Epithelial cell of prostate (primary cell): ENCODE measurements around the gene CAMK2D.
"Not testable (repeated sequence)": the region's sequence is repeated elsewhere in the genome, so short reads cannot be mapped to it uniquely, and the experiment has no call there.

Experiments
- DNase-seq: peaks from one replicate; pipeline ENCODE4 v3.0.0-alpha.2; 2011; ENCODE audit warnings: low read depth, low spot score
- H3K27ac ChIP-seq: fragments of 450-650 bp; 2 replicates; pipeline ENCODE4 v1.5.1; 2017; ENCODE audit warnings: mild to moderate bottlenecking

The CAMK2D gene

GRCh38 chr4:113764720-113765264 lies 3.3 kb upstream of the CAMK2D start:
- DNase-seq, result no peak
- H3K27ac ChIP-seq, result no peak overlapping the region

GRCh38 chr4:113763923-113764322 lies 2.4 kb upstream of the CAMK2D start:
- H3K27ac ChIP-seq, result not testable (repeated sequence)

GRCh38 chr4:113763029-113763285 lies 1.4 kb upstream of the CAMK2D start:
- peak overlapping the region; percentile 99 for H3K27ac ChIP-seq
- no peak for DNase-seq

More at GRCh38 chr4:113763923-113764322, 2.4 kb upstream of the CAMK2D start:
- DNase-seq, result not testable (repeated sequence)

GRCh38 chr4:113762186-113763028 lies 869 bp upstream of the CAMK2D start:
- peak; percentile 98 for DNase-seq
- peak overlapping the region; percentile 99 for H3K27ac ChIP-seq

- DNase-seq, result no peak
- H3K27ac ChIP-seq, result peak overlapping the region; percentile 99
These were observed 531 bp downstream of the CAMK2D start for GRCh38 chr4:113760795-113761619.

- H3K27ac ChIP-seq, result peak overlapping the region; percentile 99
- no peak for DNase-seq
These were observed 1.3 kb downstream of the CAMK2D start for GRCh38 chr4:113760094-113760794.

GRCh38 chr4:113759696-113760093 lies 1.8 kb downstream of the CAMK2D start:
- peak overlapping the region; percentile 99 for H3K27ac ChIP-seq
- no peak for DNase-seq

GRCh38 chr4:113758372-113758771 lies 3.2 kb downstream of the CAMK2D start:
- H3K27ac ChIP-seq, result no peak overlapping the region
- no peak for DNase-seq

GRCh38 chr4:113757486-113757885 lies 4.1 kb downstream of the CAMK2D start:
- no peak for DNase-seq
- no peak overlapping the region for H3K27ac ChIP-seq

- H3K27ac ChIP-seq, result no peak overlapping the region
- no peak for DNase-seq
These were observed 5.5 kb downstream of the CAMK2D start for GRCh38 chr4:113756005-113756410.

- no peak overlapping the region for H3K27ac ChIP-seq
- DNase-seq, result no peak
These were observed 10.8 kb downstream of the CAMK2D start for GRCh38 chr4:113750734-113751133.

- no peak for DNase-seq
- no peak overlapping the region for H3K27ac ChIP-seq
These were observed 11.2 kb downstream of the CAMK2D start for GRCh38 chr4:113750296-113750695.

- no peak overlapping the region for H3K27ac ChIP-seq
- DNase-seq, result no peak
These were observed 12.4 kb downstream of the CAMK2D start for GRCh38 chr4:113749178-113749577.

- H3K27ac ChIP-seq, result no peak overlapping the region
- DNase-seq, result no peak
These were observed 13.6 kb downstream of the CAMK2D start for GRCh38 chr4:113747949-113748348.

GRCh38 chr4:113745711-113746110 lies 15.8 kb downstream of the CAMK2D start:
- no peak for DNase-seq
- H3K27ac ChIP-seq, result no peak overlapping the region

- H3K27ac ChIP-seq, result no peak overlapping the region
- DNase-seq, result no peak
These were observed 16.8 kb downstream of the CAMK2D start for GRCh38 chr4:113744667-113745240.

GRCh38 chr4:113743690-113744089 lies 17.8 kb downstream of the CAMK2D start:
- DNase-seq, result no peak
- H3K27ac ChIP-seq, result no peak overlapping the region

GRCh38 chr4:113742643-113743042 lies 18.9 kb downstream of the CAMK2D start:
- no peak for DNase-seq
- H3K27ac ChIP-seq, result no peak overlapping the region

- DNase-seq, result no peak
- no peak overlapping the region for H3K27ac ChIP-seq
These were observed 19.6 kb downstream of the CAMK2D start for GRCh38 chr4:113741956-113742355.

GRCh38 chr4:113740857-113741379 lies 20.6 kb downstream of the CAMK2D start:
- H3K27ac ChIP-seq, result peak overlapping the region; percentile 40
- DNase-seq, result no peak
